HL-60 (cell line): ENCODE data around the gene MAGEB5.

Source experiments
- CTCF ChIP-seq: IDR thresholded peaks from one replicate; pipeline ENCODE4 v1.5.1; 2011; ENCODE audit warnings: low read length, control low read depth, inconsistent platforms; ENCODE audit not compliant: insufficient read depth
- GABPA ChIP-seq: IDR thresholded peaks from 2 replicates; pipeline ENCODE4 v1.6.1; 2012; ENCODE audit warnings: low read depth
- POLR2AphosphoS5 ChIP-seq: IDR thresholded peaks from 2 replicates; pipeline ENCODE4 v1.6.1; 2012; ENCODE audit warnings: low read depth
- SPI1 ChIP-seq: IDR thresholded peaks from 2 replicates; pipeline ENCODE4 v1.6.1; 2012; ENCODE audit warnings: low read depth, mild to moderate bottlenecking, borderline replicate concordance
- TF ChIP-seq, protein P1 (sequence below): IDR thresholded peaks from 2 replicates; pipeline ENCODE4 v1.6.1; 2012; ENCODE audit warnings: low read depth; ENCODE audit not compliant: insufficient replicate concordance

- no peak for TF ChIP-seq SPI1
- no peak for TF ChIP-seq POLR2AphosphoS5
- TF ChIP-seq CTCF = no peak
- TF ChIP-seq, protein P1, sequence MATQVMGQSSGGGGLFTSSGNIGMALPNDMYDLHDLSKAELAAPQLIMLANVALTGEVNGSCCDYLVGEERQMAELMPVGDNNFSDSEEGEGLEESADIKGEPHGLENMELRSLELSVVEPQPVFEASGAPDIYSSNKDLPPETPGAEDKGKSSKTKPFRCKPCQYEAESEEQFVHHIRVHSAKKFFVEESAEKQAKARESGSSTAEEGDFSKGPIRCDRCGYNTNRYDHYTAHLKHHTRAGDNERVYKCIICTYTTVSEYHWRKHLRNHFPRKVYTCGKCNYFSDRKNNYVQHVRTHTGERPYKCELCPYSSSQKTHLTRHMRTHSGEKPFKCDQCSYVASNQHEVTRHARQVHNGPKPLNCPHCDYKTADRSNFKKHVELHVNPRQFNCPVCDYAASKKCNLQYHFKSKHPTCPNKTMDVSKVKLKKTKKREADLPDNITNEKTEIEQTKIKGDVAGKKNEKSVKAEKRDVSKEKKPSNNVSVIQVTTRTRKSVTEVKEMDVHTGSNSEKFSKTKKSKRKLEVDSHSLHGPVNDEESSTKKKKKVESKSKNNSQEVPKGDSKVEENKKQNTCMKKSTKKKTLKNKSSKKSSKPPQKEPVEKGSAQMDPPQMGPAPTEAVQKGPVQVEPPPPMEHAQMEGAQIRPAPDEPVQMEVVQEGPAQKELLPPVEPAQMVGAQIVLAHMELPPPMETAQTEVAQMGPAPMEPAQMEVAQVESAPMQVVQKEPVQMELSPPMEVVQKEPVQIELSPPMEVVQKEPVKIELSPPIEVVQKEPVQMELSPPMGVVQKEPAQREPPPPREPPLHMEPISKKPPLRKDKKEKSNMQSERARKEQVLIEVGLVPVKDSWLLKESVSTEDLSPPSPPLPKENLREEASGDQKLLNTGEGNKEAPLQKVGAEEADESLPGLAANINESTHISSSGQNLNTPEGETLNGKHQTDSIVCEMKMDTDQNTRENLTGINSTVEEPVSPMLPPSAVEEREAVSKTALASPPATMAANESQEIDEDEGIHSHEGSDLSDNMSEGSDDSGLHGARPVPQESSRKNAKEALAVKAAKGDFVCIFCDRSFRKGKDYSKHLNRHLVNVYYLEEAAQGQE = no peak
- TF ChIP-seq GABPA = no peak
Observed at GRCh38 chrX:26253526-26253925, 37.6 kb downstream of the MAGEB5 start.
